GM18498 (cell line): ENCODE results near the gene TMC5.
"Not testable (repeated sequence)": the region's sequence is repeated elsewhere in the genome, so short reads cannot be mapped to it uniquely, and the experiment has no call there.

ENCODE experiments used
- ATAC-seq: cut with Tn5 transposase; IDR thresholded peaks from one replicate; pipeline ENCODE4 v1.9.1; 2021; ENCODE audit warnings: mild to moderate bottlenecking, moderate library complexity; ENCODE audit not compliant: unreplicated experiment

The TMC5 gene

GRCh38 chr16:19528666-19529065, 111.0 kb downstream of the TMC5 start:
- no peak for ATAC-seq

DNA sequence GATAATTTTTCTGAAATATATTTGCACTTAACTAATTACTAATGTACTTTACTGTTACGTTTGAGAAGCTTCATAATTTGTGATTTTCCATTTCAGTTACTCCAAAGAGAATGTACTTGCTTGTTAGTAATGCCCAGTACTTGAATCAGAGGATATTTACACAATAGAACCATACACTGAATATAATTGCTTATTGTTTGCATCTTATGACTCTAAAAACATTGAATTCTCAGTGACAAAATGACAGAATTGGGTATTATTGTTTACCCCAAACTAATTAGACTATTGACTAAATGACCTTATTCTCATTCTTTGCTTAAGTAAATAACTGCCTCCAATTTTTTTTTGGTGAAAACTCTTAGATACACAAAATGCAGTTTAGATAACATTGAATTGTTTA, 114.9 kb downstream of the TMC5 start:
- ATAC-seq, result no peak

DNA sequence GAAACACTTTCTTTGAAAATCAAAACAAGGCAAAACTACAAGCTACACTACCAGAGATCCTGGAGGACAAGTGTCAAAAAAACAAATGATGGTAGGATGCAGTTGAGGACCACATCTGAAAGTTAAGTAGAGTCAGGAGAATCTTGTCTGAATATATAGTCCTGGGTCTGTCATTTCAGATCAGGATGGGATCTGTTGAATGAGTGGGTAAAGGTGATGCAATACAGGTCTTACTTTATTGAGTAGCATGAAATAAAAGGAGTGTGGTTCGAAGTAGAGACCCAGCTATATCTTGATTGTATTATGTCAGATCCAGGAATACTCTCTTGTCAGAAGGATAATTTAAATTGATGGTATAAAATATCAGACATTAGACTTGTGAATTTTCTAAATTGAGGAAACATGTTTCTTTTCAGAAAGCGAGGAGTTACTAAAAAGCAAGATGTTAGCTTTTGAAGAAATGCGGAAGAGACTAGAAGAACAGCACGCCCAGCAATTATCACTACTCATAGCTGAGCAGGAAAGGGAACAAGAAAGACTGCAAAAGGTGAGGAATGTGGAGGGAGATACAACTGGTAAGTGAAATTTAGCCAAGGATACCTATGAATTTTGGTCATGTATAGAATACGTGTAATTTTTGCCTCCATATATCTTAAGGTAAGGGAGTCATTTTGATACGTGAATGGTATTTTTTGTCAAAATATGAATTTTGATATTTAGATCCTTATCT, 122.7 kb downstream of the TMC5 start:
- ATAC-seq, result no peak

DNA sequence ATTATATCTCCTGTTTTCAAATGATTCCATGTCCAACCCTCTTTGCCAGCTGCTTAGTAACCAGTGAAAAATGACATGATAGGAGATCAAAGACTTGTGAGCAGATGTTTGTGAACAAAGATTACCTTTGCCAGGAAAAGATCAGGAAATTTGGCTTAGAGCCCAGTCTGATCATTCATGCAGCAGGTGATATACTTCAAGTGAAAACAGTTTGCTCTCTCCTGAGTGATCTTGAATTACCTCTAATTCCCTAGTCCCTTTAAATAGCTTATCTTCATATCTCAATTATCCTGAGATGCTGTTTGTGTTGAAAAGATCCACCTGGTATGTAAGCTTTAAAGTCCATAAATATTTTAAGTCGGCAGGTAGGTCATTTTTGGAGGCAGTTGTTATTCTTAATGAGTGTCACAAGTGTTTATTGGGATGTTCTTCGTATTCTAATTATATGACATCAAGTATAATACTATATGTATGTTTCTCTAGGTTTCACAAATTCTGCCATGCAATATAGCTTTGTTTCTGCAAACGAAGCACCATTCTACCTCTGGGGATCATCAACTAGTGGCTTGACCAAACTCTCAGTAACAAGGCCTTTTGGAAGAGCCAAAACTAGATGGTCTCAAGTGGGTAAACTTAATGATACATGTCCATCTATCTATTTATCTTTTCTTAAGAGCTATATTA, 124.6 kb downstream of the TMC5 start:
- no peak for ATAC-seq

GRCh38 chr16:19543278-19543996, 125.8 kb downstream of the TMC5 start:
- not testable (repeated sequence) for ATAC-seq

GRCh38 chr16:19548144-19548543, 130.5 kb downstream of the TMC5 start:
- no peak for ATAC-seq
